NCI-H2171 treated with DMSO at 0.1 percent for 48 hours (cell line): Measurements from ENCODE around the gene NCKIPSD.

ENCODE experiments used
- DNase-seq: peaks from one replicate; lab custom pipeline; 2025; lab: John Stamatoyannopoulos, UW

The NCKIPSD gene

DNA sequence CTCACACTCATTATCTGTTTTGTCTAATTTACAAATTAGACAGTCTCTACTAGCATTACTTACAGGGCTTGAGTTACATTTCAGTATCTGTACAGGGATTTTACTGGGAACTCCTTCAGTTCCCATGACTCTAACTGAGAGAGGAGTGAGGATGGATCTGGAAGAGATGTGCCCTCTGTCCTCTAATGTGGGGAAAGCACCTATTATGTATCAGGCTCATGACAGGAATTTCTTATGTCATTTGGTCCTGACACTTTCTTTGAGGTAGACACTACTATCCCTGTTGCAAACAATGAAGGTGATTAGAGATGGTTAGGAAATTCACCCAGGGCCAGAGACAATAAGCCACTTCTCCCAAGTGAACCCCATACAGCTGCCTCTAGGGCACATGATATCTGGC, 10.9 kb upstream of the NCKIPSD start:
- DNase-seq, result no peak

DNA sequence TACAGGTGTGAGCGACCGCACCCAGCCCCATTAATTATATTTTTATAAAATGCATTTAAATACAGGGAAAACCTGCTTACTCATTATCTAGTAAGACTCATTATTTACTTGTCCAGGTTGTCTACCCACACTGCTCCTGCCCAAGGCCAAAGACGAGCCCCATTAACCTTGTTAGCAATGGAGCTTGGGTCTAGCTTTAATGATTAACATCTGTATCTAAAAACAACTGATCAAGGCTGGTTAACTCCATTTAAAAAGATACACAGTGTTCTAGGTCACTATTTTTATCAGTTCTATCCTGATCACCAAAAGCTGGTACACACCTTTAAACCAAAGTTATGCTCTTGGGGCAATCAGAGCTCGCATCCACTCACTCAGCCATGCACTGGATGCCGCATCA, 10.4 kb upstream of the NCKIPSD start:
- DNase-seq, result no peak

DNA sequence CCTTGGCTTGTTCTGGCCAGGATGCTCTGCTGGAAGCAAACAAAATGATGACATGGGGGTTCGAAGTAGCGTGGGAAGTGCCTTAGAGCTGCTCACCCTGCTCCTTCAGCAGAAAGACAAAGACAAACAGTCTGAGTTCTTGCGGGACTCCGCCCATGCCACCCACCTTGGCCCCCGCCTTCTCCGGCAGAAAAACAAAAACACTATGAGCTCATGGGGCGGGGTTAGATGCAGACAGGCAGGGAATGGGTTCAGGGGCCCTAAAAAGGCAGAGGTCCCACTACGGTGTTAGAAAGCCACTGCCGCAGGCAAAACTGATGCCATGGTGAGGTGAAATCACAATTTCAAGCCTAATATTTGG, 9.7 kb upstream of the NCKIPSD start:
- DNase-seq, result no peak

DNA sequence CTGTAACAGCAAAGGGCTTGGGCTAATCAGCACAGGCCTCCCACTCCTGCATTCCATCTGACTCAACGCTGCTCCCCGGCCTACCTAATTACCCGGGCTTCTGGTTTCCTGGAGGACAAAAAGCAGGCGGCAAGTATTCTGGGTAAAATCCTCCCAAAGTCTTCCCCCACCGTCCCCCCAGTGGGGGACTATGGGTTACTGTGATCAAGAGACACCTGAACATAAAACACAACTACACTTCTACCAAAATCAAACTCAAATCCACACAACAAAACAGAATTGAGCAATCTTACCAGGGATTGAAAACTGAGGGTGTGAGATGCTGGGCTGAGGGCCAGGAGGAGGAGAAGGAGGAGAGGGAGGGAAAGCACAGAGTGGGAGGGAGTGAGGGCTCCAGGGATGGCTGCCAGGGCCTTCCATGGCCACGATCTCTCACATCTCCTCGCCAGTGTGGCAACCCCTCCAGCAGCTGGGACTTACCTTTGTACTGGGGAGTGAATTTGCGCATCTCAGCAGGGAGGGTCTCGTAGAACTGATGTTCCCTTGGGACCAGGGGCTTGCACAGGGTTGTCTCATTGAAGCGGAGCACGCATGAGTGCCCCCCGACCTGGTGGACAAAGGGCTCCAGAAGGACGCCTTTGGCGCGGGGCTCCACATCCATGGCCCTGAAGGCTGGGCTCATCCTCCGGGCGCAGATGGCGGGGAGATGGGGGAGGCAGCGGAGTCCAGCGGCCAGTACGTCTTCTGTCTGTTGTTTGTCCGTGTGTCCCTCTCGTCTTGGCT, 9.1 kb upstream of the NCKIPSD start:
- DNase-seq, result no peak

DNA sequence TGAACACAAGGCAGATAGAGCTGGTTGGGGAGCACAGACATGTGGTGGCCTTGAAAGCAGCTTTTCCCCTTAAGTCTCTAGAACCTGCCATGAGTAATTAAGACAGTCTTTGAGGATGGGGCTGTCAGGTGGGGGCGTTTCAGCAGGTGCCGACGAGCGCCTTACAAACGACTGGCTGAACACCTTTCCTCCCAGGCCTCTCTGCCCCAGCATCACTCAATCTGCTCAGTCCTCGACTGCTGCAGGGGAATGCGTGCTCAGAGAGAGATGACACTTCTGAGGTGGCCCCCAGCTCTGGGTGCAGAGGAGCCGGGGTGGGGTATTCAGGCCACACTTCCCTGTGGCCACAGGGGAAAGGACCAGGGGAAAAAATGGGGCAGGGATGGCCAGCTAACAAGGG, 8.1 kb upstream of the NCKIPSD start:
- no peak for DNase-seq

DNA sequence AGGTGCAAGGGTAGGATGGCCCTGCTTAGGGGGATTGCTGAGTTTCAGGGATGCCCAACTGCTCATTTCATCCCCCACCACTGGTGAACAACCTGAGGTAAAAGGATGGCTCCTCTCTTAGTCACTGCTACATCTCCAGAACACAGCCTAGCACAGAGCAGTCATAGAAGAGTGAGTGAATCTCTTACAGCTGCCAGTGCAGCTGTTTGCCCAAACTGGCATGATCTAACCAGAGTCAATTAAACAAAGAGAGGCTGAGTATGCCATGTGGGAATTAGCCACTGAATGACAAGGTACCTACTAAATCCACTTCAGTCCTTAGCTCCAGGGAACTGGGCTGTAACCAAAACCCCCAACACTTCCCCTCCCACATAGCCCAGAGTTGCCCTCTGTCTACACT, 6.8 kb upstream of the NCKIPSD start:
- DNase-seq, result no peak

DNA sequence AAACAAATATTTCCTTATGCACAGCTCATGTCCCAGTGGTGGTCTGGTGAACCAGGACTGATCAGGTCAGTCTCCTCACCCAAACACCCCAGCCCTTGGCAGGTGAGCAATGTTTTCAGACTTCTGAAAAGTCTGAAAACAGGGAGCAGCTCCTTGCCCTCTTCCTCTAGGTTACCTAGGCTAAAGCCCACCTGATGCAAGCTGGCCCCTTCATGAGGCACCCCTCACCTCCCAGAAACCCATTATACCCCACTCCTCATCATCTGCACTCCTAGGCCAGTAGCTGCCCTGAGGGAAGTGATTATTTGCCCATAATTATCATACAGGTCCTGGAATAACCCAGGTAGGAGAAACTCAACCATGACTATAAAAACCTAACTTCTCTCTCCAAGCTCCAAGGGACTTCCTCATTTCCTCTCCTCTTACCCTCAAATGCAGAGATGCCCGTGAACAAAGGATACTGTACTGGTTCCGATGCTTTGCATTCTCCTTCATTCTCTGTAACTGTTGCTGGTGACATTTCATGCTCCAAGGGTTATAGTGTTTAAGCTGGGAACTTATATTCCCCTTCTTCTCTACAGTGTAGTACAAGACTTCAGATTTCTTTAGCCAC, 5.2 kb upstream of the NCKIPSD start:
- DNase-seq, result no peak

DNA sequence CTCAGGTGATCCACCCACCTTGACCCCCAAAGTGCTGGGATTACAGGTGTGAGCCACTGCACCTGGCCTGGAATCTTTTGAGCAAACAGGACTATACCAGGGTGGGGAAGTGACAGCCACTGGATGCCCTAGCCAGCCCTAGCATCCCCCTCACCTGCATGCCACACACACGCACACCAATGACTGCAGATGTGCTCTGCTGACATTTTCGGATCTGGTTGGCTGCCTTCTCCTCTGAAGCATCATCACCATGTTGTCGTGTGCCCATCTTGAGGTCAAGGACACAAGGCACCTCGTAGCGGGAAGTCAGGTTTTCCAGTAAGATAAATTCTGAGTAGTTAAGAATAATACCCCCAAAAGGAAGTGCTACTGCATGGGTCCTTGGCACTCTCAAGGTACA, 3.7 kb upstream of the NCKIPSD start:
- no peak for DNase-seq

DNA sequence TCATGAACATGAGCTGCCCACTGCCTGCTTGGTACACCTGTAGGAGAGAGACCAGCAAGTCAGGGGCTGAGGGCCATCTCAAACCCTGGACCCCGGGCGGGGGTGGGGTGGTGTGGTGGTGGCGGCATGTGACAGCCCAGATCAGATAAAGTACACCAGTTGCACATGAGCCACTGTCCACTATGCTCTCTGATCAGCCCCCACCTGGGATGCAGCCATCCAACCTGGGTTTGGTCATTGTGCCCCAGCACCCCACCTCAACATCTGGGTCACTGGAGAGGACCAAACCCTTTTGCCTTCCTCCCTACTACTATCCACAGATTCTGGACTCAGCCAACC, 3.0 kb upstream of the NCKIPSD start:
- DNase-seq, result no peak

DNA sequence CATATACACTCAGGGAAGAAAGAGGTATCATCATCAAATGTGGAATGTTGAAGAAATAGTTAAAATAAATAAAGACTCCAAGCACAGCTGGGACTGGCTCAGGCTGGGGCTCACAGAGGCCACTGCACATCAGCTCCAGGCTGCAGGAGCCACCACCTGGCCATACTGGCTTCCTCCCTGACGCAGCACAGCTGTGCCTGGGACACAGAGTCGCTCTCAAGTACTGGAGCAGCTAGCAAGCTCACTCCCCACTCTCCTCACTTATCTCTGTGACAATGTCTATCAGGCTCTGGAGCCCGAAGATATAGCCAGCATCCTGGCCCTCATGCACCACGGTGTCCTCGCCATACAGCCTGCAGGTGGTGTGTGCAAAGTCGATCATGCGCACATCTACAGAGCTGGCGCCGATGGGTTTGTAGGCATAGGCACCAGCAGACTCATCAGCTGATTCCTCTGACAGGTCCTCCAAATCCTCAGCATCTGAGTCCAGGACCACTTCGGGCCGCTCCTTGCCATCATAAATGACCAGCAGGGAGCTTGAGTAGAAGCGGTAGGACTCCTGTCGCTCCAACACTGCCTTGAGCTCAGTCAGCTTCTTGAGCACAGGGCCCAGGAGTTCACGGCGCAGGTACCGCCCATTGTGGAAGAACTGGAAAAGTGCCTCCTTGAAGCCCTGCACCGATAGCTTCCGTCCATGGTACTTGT, 2.5 kb upstream of the NCKIPSD start:
- no peak for DNase-seq

DNA sequence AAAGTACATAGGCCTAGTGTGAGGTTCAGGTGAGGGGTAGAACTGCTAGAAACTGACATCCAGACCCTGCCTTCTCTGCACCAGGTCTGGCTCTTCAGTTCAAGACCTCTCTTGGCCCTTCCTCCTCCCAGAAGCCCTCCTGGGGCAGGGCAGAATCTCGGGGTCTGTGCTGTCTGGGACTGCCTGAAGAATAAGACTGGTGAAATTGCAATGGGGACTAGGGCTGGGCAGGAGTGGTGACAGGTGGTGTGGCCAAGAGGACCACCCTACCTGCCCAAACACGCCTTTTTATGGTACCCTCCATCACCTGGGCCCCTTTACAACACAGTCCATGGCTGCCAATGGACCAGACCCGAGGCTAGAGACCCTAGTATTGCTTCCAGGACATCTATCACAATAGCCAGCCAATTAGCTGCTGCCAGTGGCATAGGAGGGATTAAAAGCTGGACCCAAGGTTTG, 1.5 kb upstream of the NCKIPSD start:
- DNase-seq, result no peak

DNA sequence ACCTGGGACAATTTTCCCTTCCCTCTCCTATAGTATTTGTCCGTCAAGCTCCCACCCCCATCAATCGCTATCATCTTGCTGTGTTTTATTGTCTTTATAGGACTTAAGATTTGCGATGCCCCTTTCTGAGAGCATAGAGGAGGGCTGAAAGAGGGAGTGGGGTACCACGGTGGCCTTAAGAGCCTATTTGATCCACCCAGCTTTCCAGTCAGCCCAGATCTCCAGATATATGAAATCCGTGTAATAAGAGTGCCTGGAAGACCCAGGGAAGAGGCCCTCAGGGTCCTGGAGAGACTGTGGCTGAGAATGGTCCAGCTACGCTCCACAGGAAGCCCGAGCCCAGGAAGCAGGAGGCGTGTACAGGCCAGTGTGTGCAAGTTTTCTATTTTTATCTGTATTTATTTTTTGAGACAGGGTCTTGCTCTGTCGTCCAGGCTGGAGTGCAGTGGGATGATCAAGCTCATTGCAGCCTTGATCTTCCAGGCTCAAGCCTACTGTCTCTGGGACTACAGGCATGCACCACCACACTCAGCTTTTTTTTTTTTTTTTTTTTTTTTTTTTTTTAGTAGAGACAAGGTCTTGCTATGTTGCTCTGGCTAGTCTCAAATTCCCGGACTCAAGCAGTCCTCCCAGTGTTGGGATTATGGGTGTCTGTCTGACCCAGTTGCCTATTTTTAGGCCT, 964 bp upstream of the NCKIPSD start:
- no peak for DNase-seq

DNA sequence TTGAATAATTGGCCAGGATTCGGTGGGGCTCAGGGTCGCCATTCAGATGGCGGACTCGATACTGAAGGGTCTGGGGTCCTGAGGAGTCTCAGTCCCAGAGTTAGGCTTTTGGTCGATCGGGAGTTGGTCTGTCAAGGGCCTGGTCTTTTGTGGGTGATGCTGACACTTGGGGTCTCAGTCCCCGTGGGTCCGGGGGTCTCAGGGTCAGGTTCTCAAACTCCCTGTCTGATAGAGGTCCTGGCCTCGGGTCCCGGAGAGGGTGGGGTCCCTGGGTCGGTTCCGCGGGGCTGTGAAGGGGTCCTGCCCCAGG, 467 bp downstream of the NCKIPSD start:
- DNase-seq, result no peak

DNA sequence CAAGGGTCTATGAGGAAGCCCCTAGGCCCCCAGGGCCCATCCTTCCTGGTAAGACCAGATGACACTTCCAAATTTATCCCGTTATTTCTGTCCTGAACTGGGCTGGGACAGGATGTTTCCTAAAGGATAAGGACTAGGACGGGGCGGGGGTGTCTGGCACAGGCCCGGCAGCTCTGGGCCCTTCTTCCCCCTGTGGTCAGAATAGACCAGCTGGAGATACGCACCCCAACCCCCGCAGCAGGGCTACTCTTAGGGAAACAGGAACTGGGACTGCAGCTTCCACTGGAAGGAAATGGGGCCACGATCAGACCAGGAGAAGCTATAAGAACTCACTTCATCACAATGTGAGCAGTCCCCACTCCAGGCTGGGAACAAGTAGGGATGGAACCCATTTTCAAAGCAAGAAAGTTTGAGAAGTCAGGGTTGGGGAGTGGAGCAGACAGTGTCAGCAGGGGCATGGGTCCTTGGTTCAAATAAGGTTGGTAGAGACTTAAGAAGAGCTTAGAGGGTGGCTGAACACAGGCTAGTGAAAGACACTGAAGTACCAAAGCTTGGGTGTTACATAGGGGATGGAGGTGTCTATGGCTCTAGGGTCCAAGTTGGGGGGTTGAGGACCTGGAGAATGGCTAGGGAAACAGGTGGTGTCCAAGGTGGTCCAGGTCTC, 1.1 kb downstream of the NCKIPSD start:
- DNase-seq, result no peak

DNA sequence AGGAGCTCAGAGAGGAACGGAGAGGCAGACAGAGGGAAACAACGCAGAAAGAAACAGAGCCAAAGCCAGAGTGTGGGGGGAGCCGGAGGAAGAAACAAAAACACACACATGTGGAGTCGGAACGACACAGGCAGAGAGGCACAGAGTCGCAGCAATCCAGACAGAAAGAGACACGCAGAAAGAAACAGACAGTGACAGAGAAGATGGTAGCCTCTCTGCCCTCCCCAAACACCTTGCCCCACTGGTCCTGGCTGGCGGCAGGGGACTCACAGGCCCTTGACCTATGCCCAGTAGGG, 1.7 kb downstream of the NCKIPSD start:
- no peak for DNase-seq

DNA sequence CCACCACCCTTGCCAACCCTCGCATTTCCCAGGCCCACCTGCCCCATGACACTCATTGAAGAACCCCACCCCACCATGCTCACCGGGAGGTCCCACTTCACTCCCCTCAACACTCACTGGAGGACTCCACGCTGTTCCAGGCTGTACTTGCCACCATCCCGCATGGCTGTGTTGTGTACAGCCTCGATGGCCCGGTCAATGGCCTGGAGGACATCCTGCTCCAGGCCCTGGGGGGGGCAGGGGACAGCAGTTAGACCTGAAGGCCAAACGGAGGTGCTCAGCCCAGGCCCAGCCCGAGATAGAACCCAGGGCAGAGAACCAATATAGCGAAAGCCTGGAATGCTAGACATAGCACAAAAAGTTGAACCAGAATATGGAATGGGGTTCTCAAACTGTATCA, 2.9 kb downstream of the NCKIPSD start:
- no peak for DNase-seq

DNA sequence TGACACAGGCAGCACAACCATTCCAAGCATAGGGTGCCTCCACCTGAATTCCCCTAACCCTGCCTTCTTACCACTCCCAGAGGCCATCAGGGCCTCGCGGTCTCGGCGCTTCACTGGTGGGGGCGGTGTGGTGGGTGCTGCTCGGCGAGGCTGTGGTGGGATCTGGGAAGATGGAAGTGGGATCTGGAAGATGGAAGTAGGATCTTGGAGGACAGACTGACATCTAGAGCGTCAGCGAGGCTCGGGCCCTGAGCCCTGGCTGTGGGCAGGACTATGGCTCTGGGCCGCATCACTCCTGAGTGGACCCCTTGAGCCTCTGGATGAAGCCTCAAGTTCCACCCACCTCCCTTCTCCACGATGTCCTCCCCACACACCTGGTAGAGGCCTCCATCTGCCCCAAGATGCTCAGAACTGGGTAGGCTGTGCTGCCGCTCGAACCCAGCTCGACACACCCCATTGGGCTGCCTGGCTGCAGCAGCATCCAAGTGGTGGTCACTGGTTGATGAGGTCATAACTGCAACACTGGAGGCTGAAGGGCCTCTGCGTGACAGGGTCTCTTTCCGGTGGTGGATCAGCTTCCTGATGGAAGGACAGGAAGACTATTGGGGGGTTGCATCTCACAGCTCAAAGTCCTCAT, 3.6 kb downstream of the NCKIPSD start:
- DNase-seq, result no peak

DNA sequence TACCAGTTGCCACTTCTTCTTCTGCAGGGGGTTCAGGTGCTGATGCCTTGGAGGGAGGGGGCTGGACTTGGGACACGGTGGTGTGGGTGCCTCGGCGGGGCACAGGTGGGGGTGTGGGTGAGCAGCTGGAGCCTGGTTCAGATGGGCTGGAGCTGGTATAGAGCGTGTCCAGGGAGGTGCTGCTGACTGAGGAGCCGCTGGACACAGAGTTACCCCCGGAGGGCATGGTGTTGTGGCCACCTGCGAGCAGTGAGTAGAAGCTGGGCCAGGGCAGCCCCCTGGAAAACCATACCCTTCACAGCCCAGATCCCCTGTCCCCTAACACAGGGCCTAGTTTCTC, 4.2 kb downstream of the NCKIPSD start:
- no peak for DNase-seq

DNA sequence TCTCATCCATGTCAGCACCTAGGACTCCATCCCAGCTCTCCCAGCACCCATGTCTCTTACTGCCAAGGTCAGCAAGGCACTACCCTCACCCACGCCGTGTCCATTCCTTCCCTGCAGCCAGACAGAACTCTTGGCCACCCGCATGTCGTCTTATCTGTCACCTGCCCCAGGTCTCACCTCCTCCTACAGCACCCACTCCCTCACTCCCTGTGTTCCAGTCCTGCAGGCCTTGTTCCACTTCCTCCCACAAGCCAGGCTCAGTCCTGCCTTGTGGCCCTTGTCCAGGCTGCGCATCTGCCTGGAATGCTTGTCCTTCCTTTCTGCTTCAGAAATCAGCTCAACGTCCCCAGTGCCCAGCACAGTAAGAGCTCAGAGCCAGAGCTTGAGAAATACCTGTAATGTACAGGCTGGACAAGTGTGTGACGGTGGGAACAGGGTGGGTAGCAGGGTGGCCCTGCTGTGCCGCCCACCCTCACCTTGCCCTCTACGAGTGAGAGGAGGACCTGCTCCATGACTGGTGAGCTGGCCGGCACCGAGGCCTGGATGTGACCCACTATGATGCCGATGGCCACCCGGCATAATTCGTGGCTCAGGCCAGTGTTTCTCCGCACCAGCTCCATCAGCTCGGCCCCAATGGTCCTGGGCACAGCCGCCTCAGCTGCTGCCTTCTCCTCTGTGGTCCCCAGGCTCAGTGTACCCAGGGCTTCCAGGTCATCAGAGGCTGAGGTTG, 4.7 kb downstream of the NCKIPSD start:
- DNase-seq, result no peak

DNA sequence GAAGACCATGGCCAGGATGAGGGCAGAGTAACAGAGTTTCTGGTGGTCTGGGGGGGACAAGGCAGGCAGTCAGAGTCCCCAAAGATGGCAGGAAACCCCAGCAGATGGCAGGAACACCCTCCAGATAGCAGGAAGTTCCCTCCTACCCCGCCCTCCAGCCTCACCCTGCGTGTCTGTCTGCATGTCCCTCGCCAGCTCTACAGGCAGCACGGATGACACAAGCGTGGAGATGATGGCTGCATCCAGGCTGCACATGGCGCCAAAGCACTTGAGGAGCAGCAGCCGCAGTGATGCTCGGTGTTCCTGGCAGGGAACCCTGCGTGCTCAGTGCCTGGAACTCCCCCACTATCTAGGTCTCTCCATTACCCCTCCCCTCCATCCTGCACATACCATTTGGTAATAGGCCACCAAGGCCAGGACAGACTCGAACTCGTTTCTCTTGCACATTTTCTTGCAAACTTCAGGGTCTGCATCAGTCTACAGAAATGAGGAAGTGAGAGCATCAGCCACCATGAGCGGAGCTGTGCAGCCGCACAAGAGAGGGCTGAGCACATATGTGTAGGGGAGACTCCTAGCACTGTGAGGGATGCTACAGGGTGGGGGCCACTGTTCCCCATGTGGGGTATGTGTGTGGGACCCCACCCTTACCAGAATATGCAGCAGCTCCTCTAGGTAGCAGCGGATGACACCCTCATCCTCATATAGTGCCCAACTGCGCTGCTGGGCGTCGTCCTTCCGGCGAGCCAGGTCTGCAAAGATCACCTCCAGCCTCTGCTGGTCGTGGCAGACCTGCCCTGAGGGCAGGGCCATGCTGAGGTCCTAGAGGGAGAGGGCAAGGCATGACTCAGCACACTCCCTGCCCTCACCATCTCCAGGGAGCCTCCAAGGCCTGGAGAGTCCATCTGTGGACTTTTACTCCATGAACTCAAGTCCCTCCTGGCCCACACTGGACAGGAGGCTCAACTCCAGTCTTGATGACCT, 6.0 kb downstream of the NCKIPSD start:
- no peak for DNase-seq
